Aorta (tissue), 5 donors: Measurements from ENCODE around the gene BCL7C. TPM values are rescaled to one million over a fixed set of nuclear protein-coding genes. Genes with fewer than 3 reads are reported as not detected.
"Not testable (repeated sequence)": the region's sequence is repeated elsewhere in the genome, so short reads cannot be mapped to it uniquely, and the experiment has no call there.

Experiments
- ATAC-seq: fragments of 200-7000 bp; cut with Tn5 transposase; one replicate; pipeline ENCODE4 v1.9.1; 2022; ENCODE audit warnings: moderate library complexity; ENCODE audit not compliant: low FRiP score
- DNase-seq, 2 donors: peaks; one replicate each; pipeline ENCODE4 v3.0.0-alpha.2; 2020
- H3K27ac ChIP-seq, 2 donors: one replicate each; pipeline ENCODE4 v1.5.1; 2013; ENCODE audit warnings: low read length in 2 of 2, mild to moderate bottlenecking in 2 of 2, moderate library complexity in 2 of 2, control low read depth in 1 of 2, inconsistent platforms in 1 of 2, low read depth in 1 of 2
- H3K27me3 ChIP-seq, 2 donors: one replicate each; pipeline ENCODE4 v1.6.1; 2013; ENCODE audit warnings: control low read depth in 1 of 2, low read length in 1 of 2, mild to moderate bottlenecking in 1 of 2, moderate library complexity in 1 of 2; ENCODE audit not compliant: insufficient read depth in 2 of 2, control insufficient read depth in 1 of 2
- H3K36me3 ChIP-seq, 2 donors: one replicate each; pipeline ENCODE4 v1.6.1; 2013; ENCODE audit warnings: control low read depth in 1 of 2, low read length in 1 of 2, mild to moderate bottlenecking in 1 of 2; ENCODE audit not compliant: insufficient read depth in 2 of 2, control insufficient read depth in 1 of 2
- H3K4me1 ChIP-seq, 2 donors: one replicate each; pipeline ENCODE4 v1.6.1; 2013; ENCODE audit warnings: low read length in 2 of 2, control low read depth in 1 of 2, mild to moderate bottlenecking in 1 of 2, moderate library complexity in 1 of 2; ENCODE audit not compliant: insufficient read depth in 2 of 2, control insufficient read depth in 1 of 2
- H3K4me3 ChIP-seq, 2 donors: one replicate each; pipeline ENCODE4 v1.5.1; 2013; ENCODE audit warnings: low read length in 2 of 2, control low read depth in 1 of 2, mild to moderate bottlenecking in 1 of 2
- H3K9me3 ChIP-seq: one replicate; pipeline ENCODE4 v1.6.1; 2013; ENCODE audit warnings: mild to moderate bottlenecking, low read length; ENCODE audit not compliant: control insufficient read depth
- WGBS, 2 donors: extraction: QIAGEN DNeasy Blood & Tissue Kit; methylation state at CpG; one replicate each; pipeline ENCODE4 v1.1.7; 2013; 5-methylcytosine and 5-hydroxymethylcytosine counted together
- intact Hi-C, 2 donors: fragments of 100-400 bp; cut with DNase I; formaldehyde crosslinking; loops; one replicate each; pipeline versions ENCODE4 v1.14.2 to v1.15.0; 2022
- long read RNA-seq, 2 donors: library from polyadenylated mRNA; unstranded; transcript quantifications; one replicate each; pipeline ENCODE4 v2.0.0, GENCODE V29; 2020 to 2021
- polyA plus RNA-seq, 2 donors: library from polyadenylated mRNA; stranded (reverse); fragments of 200-250 nt; gene quantifications; one replicate each; pipeline ENCODE4 v1.2.3, GENCODE V29; 2013
- total RNA-seq, 2 donors: library from RNA; stranded (reverse); fragmentation: NEBNext Ultra II Directional; extraction: Animal tissue kit (Norgen Biotek cat#: 25700); gene quantifications; one replicate each; pipeline ENCODE4 v1.2.1, GENCODE V29; 2021
- donor health status: healthy with polysubstance abuse.
- donor health status: Bipolar disorder and iron deficiency.
- donor health status: DM: no; HTN: no; CAD: no.
- donor health status: DM: no; HTN: no; CAD: no.
- donor health status: DM: yes; HTN: yes; CAD: no.

BCL7C gene
- 10 to 100 TPM; 30.2 to 33.9 TPM for total RNA-seq
- 10 to 100 TPM; 54.8 to 60.7 TPM for polyA plus RNA-seq
- long read RNA-seq, donor 1, partial matches to known transcripts, result 2 of 13 reads
- long read RNA-seq, donor 1, other reads (novel, unspliced or antisense), result 7 of 13 reads
- long read RNA-seq, donor 2, transcript BCL7C-201 (6 exons, 1,740 nt), result major isoform, 35 of 51 reads
- long read RNA-seq, donor 2, partial matches to known transcripts, result 3 of 51 reads
- long read RNA-seq, donor 2, other reads (novel, unspliced or antisense), result 9 of 51 reads

GRCh38 chr16:30893744-30894539 lies at the start of gene BCL7C:
TSS of gene BCL7C (minus strand) at chr16:30894077. CDS start at chr16:30893944, 133 bp downstream.
- H3K4me1 ChIP-seq, result no peaks in the 10 kb centered on the region
- DNase-seq (peak; percentile 95 to 98), ATAC-seq (peak; percentile 91)
- peak within 1 kb of the TSS; percentile 56 to 80 for H3K4me3 ChIP-seq
- H3K27me3 ChIP-seq, result no peaks in the 10 kb centered on the region
- 0 to 1% methylated on average over 70 to 97 of the region's 97 CpGs for WGBS, 2 donors
- peak within 1 kb of the TSS; percentile 10 to 48 for H3K27ac ChIP-seq
- no peaks in the 10 kb centered on the region for H3K9me3 ChIP-seq
- H3K36me3 ChIP-seq, result peaks cover 0 to 1% of the 10 kb centered on the region in 2 donors
- intact Hi-C loops, result loop anchor here in 1 of 2 donors (2.0 kb wide), 1 partner anchor 17 kb away; no protein-coding TSS in a partner anchor

- intact Hi-C loops, result no loop called here
- DNase-seq (no peak), ATAC-seq (no peak)
- Histone ChIP-seq H3K27me3 (no peaks in the 10 kb centered on the region), H3K9me3 (no peaks in the 10 kb centered on the region), H3K4me3 (no peak overlapping the region), H3K36me3 (peaks cover 0 to 3% of the 10 kb centered on the region in 2 donors), H3K27ac (no peak overlapping the region), H3K4me1 (no peaks in the 10 kb centered on the region)
- WGBS, 2 donors, result 83 to 85% methylated on average over 4 of the region's 4 CpGs
Measured at GRCh38 chr16:30942426-30942806, 48.5 kb upstream of the BCL7C start.

GRCh38 chr16:30941600-30942425 lies 47.9 kb upstream of the BCL7C start:
- 20 to 23% methylated on average over 15 of the region's 15 CpGs for WGBS, 2 donors
- intact Hi-C loops, result no loop called here
- no peaks in the 10 kb centered on the region for H3K4me1 ChIP-seq
- H3K4me3 ChIP-seq, result no peak overlapping the region
- no peaks in the 10 kb centered on the region for H3K27me3 ChIP-seq
- no peaks in the 10 kb centered on the region for H3K9me3 ChIP-seq
- H3K27ac ChIP-seq, result no peak overlapping the region
- peaks cover 0 to 2% of the 10 kb centered on the region in 2 donors for H3K36me3 ChIP-seq
- DNase-seq (peak; percentile 88 to 89), ATAC-seq (peak; percentile 89)

- H3K4me1 ChIP-seq, H3K36me3 ChIP-seq, DNase-seq, ATAC-seq, H3K9me3 ChIP-seq, H3K27me3 ChIP-seq, H3K4me3 ChIP-seq, intact Hi-C loops, H3K27ac ChIP-seq: not testable (repeated sequence)
- 94 to 96% methylated on average over 8 of the region's 8 CpGs for WGBS, 2 donors
Measured at GRCh38 chr16:30939571-30939970, 45.7 kb upstream of the BCL7C start.

GRCh38 chr16:30937692-30938091 lies 43.8 kb upstream of the BCL7C start:
- H3K9me3 ChIP-seq, result no peaks in the 10 kb centered on the region
- ATAC-seq (no peak), DNase-seq (no peak)
- H3K36me3 ChIP-seq, result no peaks in the 10 kb centered on the region
- WGBS, 2 donors, result 35 to 37% methylated on average over 5 of the region's 5 CpGs
- H3K4me1 ChIP-seq, result no peaks in the 10 kb centered on the region
- intact Hi-C loops, result no loop called here
- no peaks in the 10 kb centered on the region for H3K27me3 ChIP-seq
- H3K27ac ChIP-seq, result peak overlapping the region in 1 of 2 donors; percentile 85
- H3K4me3 ChIP-seq, result no peak overlapping the region

GRCh38 chr16:30934827-30935557 lies 41.1 kb upstream of the BCL7C start:
- Histone ChIP-seq H3K4me1 (no peaks in the 10 kb centered on the region), H3K27ac (no peak overlapping the region), H3K9me3 (no peaks in the 10 kb centered on the region), H3K36me3 (peaks cover 0 to 2% of the 10 kb centered on the region in 2 donors), H3K27me3 (no peaks in the 10 kb centered on the region), H3K4me3 (no peak overlapping the region)
- 69% methylated on average over 12 of the region's 12 CpGs for WGBS, 2 donors
- intact Hi-C loops, result no loop called here
- peak; percentile 14 for ATAC-seq
- DNase-seq, result no peak

GRCh38 chr16:30931068-30931650 lies 37.3 kb upstream of the BCL7C start:
- intact Hi-C loops, result no loop called here
- DNase-seq (no peak), ATAC-seq (no peak)
- no peak overlapping the region for H3K27ac ChIP-seq
- H3K4me3 ChIP-seq, result no peak overlapping the region
- peaks cover 0 to 2% of the 10 kb centered on the region in 2 donors for H3K36me3 ChIP-seq
- no peaks in the 10 kb centered on the region for H3K27me3 ChIP-seq
- 73% methylated on average over 12 of the region's 12 CpGs for WGBS, 2 donors
- H3K9me3 ChIP-seq, result no peaks in the 10 kb centered on the region
- H3K4me1 ChIP-seq, result no peaks in the 10 kb centered on the region

- WGBS, 2 donors, result 92 to 93% methylated on average over 34 to 35 of the region's 35 CpGs
- Histone ChIP-seq H3K27me3 (no peaks in the 10 kb centered on the region), H3K4me3 (no peak overlapping the region), H3K9me3 (no peaks in the 10 kb centered on the region), H3K36me3 (peaks cover 0 to 2% of the 10 kb centered on the region in 2 donors), H3K4me1 (no peaks in the 10 kb centered on the region), H3K27ac (no peak overlapping the region)
- intact Hi-C loops, result no loop called here
- DNase-seq, result no peak
- no peak for ATAC-seq
Measured at GRCh38 chr16:30930160-30930571, 36.3 kb upstream of the BCL7C start.
